Measurements from ENCODE around the gene KCNH2. TPM values are rescaled to one million over a fixed set of nuclear protein-coding genes. Genes with fewer than 3 reads are reported as not detected.

KCNH2 gene
- total RNA-seq, 2 experiments from 2014 or later, result 0.34 to 0.45 TPM

DNA sequence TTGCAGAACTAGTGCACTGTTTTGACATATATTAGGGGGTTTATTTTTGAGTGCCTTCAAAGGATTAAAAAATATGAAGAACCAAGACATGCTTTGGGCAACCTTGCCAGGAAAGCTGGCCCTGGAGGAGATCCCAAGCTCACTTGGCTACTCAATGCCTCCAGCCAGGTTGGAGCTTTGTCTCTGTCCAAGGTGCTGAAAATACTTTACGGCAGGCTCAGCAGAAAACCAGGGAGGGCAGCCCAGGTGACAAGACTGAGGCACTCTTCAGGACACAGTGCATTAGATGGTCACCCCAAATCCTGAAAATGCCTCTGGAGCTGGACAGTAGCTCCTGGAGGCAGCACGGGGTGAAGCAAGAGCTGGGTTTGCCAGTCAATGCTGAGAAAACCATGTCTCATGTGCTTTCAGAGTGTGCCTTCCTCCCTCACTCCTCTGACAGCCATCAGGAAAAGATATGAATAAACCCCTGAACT, 5.8 kb upstream of the KCNH2 start:
- H3K4me3 Mint-ChIP-seq, result no peak overlapping the region
- H3K4me1 Mint-ChIP-seq (ENCODE audit: low read depth), result peaks cover 19% of the 10 kb centered on the region
- intact Hi-C loops (cut with micrococcal nuclease), result no loop called here
- peak; percentile 50 for DNase-seq
- ChIA-PET CTCF (interaction anchor here (1.1 to 5.9 kb wide), 10 partner anchors 8 to 84 kb away, joined by 3 to 108 read pairs (median 6); no protein-coding TSS in a partner anchor), POLR2A (no interaction called here)
- H3K27ac Mint-ChIP-seq, result no peak overlapping the region
- H3K36me3 Mint-ChIP-seq, result no peaks in the 10 kb centered on the region
- no peaks in the 10 kb centered on the region for H3K9me3 Mint-ChIP-seq
- peaks cover 14% of the 10 kb centered on the region for H3K27me3 Mint-ChIP-seq

DNA sequence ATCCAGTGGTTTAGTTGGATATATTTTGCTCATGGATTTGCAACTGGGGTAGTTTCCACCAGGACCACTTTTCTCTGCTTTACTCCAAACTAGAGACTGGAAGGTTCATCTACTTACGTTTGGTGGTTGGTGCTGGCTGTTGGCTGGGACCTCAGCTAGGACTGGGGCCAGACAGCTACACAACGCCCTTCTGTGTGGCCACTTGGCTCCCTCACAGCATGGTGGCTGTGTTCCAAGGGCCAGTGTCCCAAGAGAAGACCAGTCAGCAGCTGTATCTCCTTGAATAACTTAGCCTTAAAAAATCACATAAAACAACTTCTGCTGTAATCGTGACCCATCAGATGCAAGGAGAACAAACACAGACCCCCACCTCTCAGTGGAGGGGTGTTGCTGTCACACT, 4.2 kb upstream of the KCNH2 start:
- ChIA-PET CTCF (interaction anchor here (5.9 kb wide), 1 partner anchor 17 kb away, joined by 108 read pairs; no protein-coding TSS in a partner anchor), POLR2A (no interaction called here)
- peaks cover 13% of the 10 kb centered on the region for H3K4me1 Mint-ChIP-seq (ENCODE audit: low read depth)
- no peak overlapping the region for H3K27ac Mint-ChIP-seq
- H3K9me3 Mint-ChIP-seq, result no peaks in the 10 kb centered on the region
- no peak overlapping the region for H3K4me3 Mint-ChIP-seq
- intact Hi-C loops (cut with micrococcal nuclease), result no loop called here
- H3K36me3 Mint-ChIP-seq, result no peaks in the 10 kb centered on the region
- peaks cover 19% of the 10 kb centered on the region for H3K27me3 Mint-ChIP-seq
- DNase-seq, result no peak

- ChIA-PET CTCF (no interaction called here), POLR2A (no interaction called here)
- H3K27ac Mint-ChIP-seq, result no peak overlapping the region
- peaks cover 20% of the 10 kb centered on the region for H3K4me1 Mint-ChIP-seq (ENCODE audit: low read depth)
- no peaks in the 10 kb centered on the region for H3K9me3 Mint-ChIP-seq
- H3K27me3 Mint-ChIP-seq, result peaks cover 26% of the 10 kb centered on the region
- H3K36me3 Mint-ChIP-seq, result no peaks in the 10 kb centered on the region
- DNase-seq, result no peak
- intact Hi-C loops (cut with micrococcal nuclease), result no loop called here
- H3K4me3 Mint-ChIP-seq, result no peak overlapping the region
These were observed 3.5 kb upstream of the KCNH2 start for GRCh38 chr7:150981644-150982043.

- peaks cover 29% of the 10 kb centered on the region for H3K27me3 Mint-ChIP-seq
- ChIA-PET POLR2A (no interaction called here), CTCF (interaction anchor here (0.9 to 3.0 kb wide), 5 partner anchors 11 to 143 kb away, joined by 3 to 15 read pairs (median 4); partner anchors contain the start of gene NOS3)
- no peak overlapping the region for H3K27ac Mint-ChIP-seq
- H3K9me3 Mint-ChIP-seq, result no peaks in the 10 kb centered on the region
- DNase-seq, result no peak
- peaks cover 15% of the 10 kb centered on the region for H3K4me1 Mint-ChIP-seq (ENCODE audit: low read depth)
- H3K36me3 Mint-ChIP-seq, result no peaks in the 10 kb centered on the region
- intact Hi-C loops (cut with micrococcal nuclease), result no loop called here
- no peak overlapping the region for H3K4me3 Mint-ChIP-seq
These were observed 2.5 kb upstream of the KCNH2 start for GRCh38 chr7:150980663-150981062.

DNA sequence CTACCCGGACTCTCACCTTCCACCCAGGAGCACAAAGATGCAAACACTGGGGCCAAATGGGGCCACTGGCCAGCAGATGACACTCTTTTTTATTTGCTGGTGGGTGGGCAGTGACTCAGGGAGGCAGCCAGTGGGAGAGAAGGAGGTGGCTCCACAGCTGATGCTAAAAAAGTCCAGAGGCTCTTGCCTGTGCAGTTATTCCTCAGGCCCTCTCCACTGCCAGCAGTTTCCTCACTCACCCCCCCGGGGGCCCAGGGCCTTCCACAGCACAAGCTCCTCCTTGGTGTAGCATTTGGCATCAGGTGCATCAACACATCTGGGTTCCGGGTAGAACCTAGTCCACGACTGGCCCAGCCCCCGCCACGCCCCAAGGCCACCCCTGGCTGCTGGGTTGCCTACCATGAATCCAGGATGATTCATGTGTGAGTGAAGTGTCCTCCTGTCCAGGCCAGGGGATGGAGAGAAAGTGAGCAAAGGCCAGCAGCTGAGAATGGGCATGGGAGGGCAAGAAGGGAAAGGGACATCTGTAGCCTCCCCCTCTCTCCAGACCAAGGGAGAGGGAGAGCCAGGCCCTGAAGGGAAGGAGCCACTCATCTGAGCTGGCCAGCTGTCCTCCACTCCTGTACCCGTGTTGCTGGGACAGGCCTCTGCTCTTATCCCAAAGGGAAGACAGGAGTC, 1.7 kb upstream of the KCNH2 start:
- Mint-ChIP-seq H3K27me3 (peaks cover 33% of the 10 kb centered on the region), H3K4me3 (no peak overlapping the region)
- POLR2A ChIA-PET, result no interaction called here

GRCh38 chr7:150977382-150978125, 567 bp downstream of the KCNH2 start:
- Mint-ChIP-seq H3K4me3 (peak overlapping the region; percentile 66), H3K9me3 (no peaks in the 10 kb centered on the region), H3K27me3 (peaks cover 29% of the 10 kb centered on the region), H3K36me3 (no peaks in the 10 kb centered on the region), H3K4me1 (ENCODE audit: low read depth) (peaks cover 23% of the 10 kb centered on the region), H3K27ac (no peak overlapping the region)
- no peak for DNase-seq
- intact Hi-C loops (cut with micrococcal nuclease), result loop anchor here (5.0 kb wide), 1 partner anchor 35 kb away; no protein-coding TSS in a partner anchor
- POLR2A ChIA-PET, result no interaction called here
- CTCF ChIA-PET, result interaction anchor here (1.6 to 3.4 kb wide), 2 partner anchors 7 to 15 kb away, joined by 8 to 27 read pairs; no protein-coding TSS in a partner anchor

More for the DNA sequence above, 1.7 kb upstream of the KCNH2 start:
- intact Hi-C loops (cut with micrococcal nuclease), result loop anchor here (5.0 kb wide), 1 partner anchor 32 kb away; no protein-coding TSS in a partner anchor
- Mint-ChIP-seq H3K9me3 (no peaks in the 10 kb centered on the region), H3K36me3 (no peaks in the 10 kb centered on the region), H3K27ac (no peak overlapping the region), H3K4me1 (ENCODE audit: low read depth) (peaks cover 19% of the 10 kb centered on the region)
- CTCF ChIA-PET, result interaction anchor here (1.0 to 3.0 kb wide), 6 partner anchors 9 to 81 kb away, joined by 3 to 15 read pairs (median 4); partner anchors contain the start of gene NOS3
- DNase-seq, result no peak

DNA sequence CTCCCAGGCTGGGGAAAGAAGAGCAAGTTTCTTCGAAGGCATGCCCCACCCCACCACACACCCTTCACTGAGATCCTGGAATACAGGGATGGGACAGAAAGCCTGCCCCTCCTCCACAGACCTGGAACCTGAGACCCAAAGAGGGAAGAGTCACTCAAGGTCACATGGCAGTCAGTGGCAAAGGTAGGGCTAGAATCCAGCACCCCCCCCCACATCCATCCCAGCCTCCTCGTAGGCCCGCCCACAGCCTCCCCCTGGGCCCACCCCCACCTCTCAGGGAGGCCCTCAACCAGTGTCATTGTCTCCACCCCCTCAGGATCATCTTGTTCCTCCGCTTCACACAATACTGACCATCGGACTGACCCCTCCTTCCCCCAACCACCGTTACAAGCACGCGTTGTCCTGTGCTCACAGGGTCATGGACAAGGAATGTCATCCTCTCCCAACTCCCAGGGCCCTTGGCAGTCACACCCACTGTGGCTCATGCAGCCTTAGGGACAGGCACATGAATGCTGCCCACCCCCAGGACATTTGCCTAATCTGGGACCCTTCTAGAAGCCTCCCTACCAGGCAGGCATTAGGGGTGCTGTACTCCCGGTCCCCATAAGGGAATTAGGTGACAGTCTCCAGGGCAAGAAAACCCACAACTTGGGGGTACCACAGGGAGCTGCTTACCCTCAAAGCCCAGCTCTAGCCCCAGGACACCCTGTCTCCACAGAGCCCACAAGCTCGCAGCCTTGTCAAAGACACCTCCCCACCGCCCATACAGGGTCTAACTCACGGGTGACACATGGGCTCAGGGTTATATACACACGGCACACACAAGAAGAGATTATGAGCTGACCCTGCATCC, 1.4 kb downstream of the KCNH2 start:
- ChIA-PET POLR2A (no interaction called here), CTCF (interaction anchor here (1.6 to 3.4 kb wide), 2 partner anchors 8 to 14 kb away, joined by 8 to 27 read pairs; no protein-coding TSS in a partner anchor)
- Mint-ChIP-seq H3K9me3 (no peaks in the 10 kb centered on the region), H3K4me1 (ENCODE audit: low read depth) (peaks cover 23% of the 10 kb centered on the region), H3K27me3 (peaks cover 29% of the 10 kb centered on the region), H3K27ac (no peak overlapping the region), H3K36me3 (no peaks in the 10 kb centered on the region), H3K4me3 (peak overlapping the region; percentile 66)
- intact Hi-C loops (cut with micrococcal nuclease), result loop anchor here (5.0 kb wide), 1 partner anchor 36 kb away; no protein-coding TSS in a partner anchor
- no peak for DNase-seq

- H3K9me3 Mint-ChIP-seq, result no peaks in the 10 kb centered on the region
- ChIA-PET CTCF (interaction anchor here (0.8 to 3.4 kb wide), 6 partner anchors 9 to 45 kb away, joined by 3 to 27 read pairs (median 4); no protein-coding TSS in a partner anchor), POLR2A (no interaction called here)
- peak overlapping the region; percentile 65 for H3K4me3 Mint-ChIP-seq
- no peak overlapping the region for H3K27ac Mint-ChIP-seq
- no peaks in the 10 kb centered on the region for H3K36me3 Mint-ChIP-seq
- DNase-seq, result no peak
- intact Hi-C loops (cut with micrococcal nuclease), result loop anchor here (5.0 kb wide), 1 partner anchor 37 kb away; no protein-coding TSS in a partner anchor
- peaks cover 23% of the 10 kb centered on the region for H3K4me1 Mint-ChIP-seq (ENCODE audit: low read depth)
- H3K27me3 Mint-ChIP-seq, result peaks cover 24% of the 10 kb centered on the region
These were observed 2.4 kb downstream of the KCNH2 start for GRCh38 chr7:150975536-150976319.

- peak overlapping the region; percentile 83 for H3K4me3 Mint-ChIP-seq
- intact Hi-C loops (cut with micrococcal nuclease), result loop anchor here (5.0 kb wide), 1 partner anchor 38 kb away; no protein-coding TSS in a partner anchor
- H3K27ac Mint-ChIP-seq, result peak overlapping the region; percentile 77
These were observed 3.4 kb downstream of the KCNH2 start for GRCh38 chr7:150974468-150975391.

More at GRCh38 chr7:150974468-150975391, 3.4 kb downstream of the KCNH2 start:
- no peaks in the 10 kb centered on the region for H3K9me3 Mint-ChIP-seq
- POLR2A ChIA-PET, result no interaction called here
- no peaks in the 10 kb centered on the region for H3K36me3 Mint-ChIP-seq
- peaks cover 21% of the 10 kb centered on the region for H3K27me3 Mint-ChIP-seq
- peak; percentile 83 for DNase-seq
- H3K4me1 Mint-ChIP-seq (ENCODE audit: low read depth), result peaks cover 23% of the 10 kb centered on the region
- CTCF ChIA-PET, result interaction anchor here (1.0 to 3.4 kb wide), 6 partner anchors 9 to 99 kb away, joined by 3 to 27 read pairs (median 4); no protein-coding TSS in a partner anchor

All from activated CD4-positive, alpha-beta memory T cell treated with anti-CD3 and anti-CD28 coated beads for 36 hours (primary cell).